ENCODE results near the gene LACTB.

GRCh38 chr15:63096178-63096577, 25.5 kb upstream of the LACTB start:
- TF ChIP-seq CTCF (IDR thresholded peaks at IDR 0.05; ENCODE audit: poor library complexity) (no peak), EZH2phosphoT487 (IDR thresholded peaks at IDR 0.05; ENCODE audit: low read depth, severe bottlenecking, unreplicated experiment) (no peak)
